GM23248 (cell line): ENCODE data around the gene OR4E1.

Experiments used
- EZH2 ChIP-seq: fragments of 200-600 bp; sonication (generic); IDR thresholded peaks from 2 replicates; pipeline ENCODE4 v1.6.1; 2018; ENCODE audit warnings: antibody characterized with exemption, mild to moderate bottlenecking; ENCODE audit not compliant: insufficient read depth, poor library complexity, severe bottlenecking
- EZH2phosphoT487 ChIP-seq: fragments of 200-600 bp; sonication (generic); IDR thresholded peaks from 2 replicates; pipeline ENCODE4 v1.6.1; 2018; ENCODE audit warnings: antibody characterized with exemption, moderate library complexity, mild to moderate bottlenecking, low read depth; ENCODE audit not compliant: insufficient read depth

- TF ChIP-seq EZH2phosphoT487 (no peak), EZH2 (no peak)
Observed at GRCh38 chr14:21631084-21631483, 42.5 kb downstream of the OR4E1 start.
